ENCODE results near the gene PTPRU.
A peak's percentile ranks its signal among the peaks of the same experiment; 100 is the strongest.

Gene PTPRU

DNA sequence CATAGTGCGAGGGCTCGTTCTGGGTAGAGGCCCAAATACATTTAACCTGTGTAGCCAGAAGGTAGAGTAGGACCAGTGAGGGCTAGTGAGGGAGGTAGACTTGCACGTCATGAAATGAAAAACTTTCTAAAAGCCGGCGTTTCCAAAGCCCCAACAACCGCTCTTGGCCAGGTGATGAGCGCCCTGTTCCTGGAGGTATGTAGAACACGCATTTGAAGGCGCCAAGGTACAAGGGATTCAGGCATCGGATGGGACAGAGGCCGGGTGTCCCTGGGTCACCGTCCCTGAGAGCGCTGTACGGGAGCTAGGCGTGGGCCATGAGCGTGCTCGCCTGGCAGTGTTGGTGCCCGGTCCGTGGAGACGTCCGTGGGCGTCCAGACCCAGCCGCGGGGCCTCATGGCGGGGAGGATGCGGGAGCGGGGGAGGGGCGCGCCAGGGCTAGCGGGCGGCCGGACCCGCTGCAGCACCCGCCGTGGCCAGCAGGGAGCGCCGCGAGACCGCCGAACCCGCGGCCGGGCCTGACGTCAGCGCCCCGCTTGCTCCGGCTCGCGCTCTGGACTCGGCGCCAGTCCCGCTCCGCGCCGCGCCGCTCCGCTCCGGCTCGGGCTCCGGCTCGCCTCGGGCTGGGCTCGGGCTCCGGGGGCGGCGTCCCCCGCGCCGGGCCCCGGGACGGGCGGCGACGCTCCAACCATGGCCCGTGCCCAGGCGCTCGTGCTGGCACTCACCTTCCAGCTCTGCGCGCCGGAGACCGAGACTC, at the start of gene PTPRU:
TSS of gene PTPRU (plus strand) at position 568 of the 757 bp plus-strand sequence. CDS start at position 691, 123 bp downstream.
- DNase-seq (ENCODE audit: low read depth), result peak; percentile 46

DNA sequence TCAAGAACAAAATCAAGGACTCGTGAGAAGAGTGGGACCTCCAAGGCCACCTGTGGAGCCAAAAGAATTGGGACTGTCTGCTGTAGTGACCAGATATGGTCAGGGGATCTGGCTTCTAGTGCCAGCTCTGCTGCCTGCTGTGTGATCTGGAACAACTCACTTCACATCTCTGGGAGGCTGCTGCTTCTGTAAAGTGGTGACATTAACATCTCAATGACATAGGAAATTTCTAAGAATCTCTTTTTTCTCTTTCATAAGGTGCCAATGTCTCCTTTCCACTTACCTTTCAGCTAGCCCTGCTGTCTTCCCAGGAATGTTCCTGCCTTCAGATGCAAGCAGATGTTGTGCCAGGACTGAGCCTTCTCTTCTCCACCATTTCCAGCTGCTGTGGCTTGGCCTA, 49.6 kb upstream of the PTPRU start:
- no peak for DNase-seq (ENCODE audit: low read depth)

DNA sequence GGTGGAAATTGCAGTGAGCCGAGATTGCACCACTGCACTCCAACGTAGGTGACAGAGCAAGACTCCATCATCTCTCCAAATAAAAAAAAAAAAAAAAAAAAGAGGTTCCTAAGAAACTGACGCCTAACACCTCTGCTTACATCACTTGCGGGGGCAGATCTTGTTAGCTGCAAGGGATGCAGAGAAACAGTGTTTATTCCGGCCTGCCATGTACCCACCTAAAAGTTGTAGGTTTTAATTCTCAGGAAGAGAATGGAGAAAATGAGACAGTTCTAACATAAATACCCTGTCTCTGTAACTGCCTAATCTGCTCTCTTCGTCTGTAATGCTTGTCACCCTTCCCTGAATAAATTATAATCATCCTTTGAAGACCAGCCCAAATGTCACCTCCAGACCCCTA, 45.6 kb upstream of the PTPRU start:
- DNase-seq (ENCODE audit: low read depth), result no peak

DNA sequence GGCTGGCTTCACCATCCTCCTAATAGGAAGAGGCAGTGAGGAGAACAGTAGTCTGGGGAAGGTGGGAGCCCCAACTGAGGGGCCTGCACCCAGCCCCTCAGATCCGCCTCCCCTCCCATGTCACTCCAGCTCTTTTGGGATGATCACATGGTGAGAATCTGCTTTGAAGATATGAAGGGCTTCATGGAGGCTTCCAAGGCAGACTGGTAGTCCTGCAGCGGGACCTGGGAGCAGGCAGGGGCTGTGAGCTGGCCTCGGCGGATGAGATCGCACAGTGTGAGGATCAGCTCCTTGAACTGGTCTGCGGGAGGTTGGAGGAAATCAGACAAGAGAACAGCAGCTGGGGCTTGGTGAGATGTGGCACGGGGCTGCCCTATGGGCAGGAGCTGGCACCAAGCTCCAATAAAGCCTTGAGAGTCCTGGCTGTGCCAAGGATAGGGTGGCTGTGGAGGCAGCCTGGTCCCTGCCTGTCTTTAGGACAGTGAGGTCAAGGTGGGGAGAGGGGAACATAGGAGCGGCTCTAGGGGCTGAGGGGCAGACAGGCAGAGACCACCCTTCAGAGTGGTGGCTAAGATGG, 42.4 kb upstream of the PTPRU start:
- DNase-seq (ENCODE audit: low read depth), result no peak

DNA sequence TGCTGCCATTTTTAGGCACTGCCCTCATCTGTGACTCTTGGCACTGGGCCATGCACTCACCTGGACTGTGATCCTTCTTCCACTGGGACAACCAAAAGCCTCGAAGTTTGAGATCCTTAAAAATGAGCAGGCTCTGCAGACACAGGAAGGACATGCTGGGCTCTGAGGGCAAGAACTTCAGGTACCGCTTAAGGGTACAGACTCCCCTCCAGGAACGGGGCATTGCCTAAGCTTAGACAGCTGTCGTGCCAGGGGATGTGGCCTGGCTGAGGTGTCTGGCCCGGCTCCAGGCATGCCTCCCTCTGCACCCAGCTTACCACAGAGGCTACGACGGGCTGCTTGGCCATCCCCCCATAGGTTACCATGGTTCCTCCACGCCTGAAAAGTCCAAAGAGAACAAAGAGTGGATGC, 40.4 kb upstream of the PTPRU start:
- DNase-seq (ENCODE audit: low read depth), result no peak

DNA sequence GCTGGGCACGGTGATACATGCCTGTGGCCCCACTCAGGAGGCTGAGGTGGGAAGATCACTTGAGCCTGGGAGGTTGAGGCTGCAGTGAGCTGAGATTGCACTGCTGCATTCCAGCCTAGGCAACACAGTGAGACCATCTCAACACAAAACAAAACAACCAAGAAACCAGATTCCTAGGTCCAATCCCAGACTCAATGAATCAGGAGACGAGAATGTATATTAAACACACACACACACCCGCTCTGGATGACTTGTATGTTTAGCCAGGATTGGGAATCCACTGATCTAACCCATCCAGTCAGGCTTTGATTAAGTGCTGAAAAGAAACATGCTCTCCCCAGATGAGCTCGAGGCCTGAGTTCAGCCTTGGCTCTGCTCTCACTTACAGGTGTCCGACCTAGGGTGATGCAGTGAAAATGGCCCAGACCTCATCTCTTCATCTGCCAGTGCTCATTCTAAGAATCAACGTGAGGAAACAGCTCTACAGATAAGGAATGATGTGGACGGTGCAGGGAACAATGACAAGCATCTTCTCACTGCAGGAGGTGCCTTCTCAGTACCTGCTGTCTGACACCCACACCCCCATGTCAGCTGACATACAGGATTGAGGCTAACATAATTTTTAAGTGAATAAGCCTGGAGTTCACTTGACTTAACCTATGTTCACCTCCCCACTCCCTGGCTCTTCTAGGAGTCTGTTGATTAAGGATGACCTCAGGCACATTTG, 39.3 kb upstream of the PTPRU start:
- no peak for DNase-seq (ENCODE audit: low read depth)

DNA sequence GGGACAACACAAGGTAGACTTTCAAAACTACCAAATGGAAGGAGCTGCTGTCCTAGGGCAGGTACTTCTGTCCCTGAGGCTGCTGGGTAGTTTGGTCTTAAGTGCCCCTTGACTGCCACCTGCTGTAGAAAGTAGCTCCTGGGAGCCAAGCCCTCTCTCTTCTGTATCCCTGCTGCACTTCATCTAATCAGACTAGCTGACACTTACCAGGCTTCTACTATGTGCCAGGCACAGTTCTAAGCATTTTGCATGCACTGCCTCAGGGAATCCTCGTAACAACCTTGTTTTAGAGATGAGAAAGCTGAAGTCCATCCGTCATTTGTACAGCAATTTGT, 38.8 kb upstream of the PTPRU start:
- DNase-seq (ENCODE audit: low read depth), result no peak

DNA sequence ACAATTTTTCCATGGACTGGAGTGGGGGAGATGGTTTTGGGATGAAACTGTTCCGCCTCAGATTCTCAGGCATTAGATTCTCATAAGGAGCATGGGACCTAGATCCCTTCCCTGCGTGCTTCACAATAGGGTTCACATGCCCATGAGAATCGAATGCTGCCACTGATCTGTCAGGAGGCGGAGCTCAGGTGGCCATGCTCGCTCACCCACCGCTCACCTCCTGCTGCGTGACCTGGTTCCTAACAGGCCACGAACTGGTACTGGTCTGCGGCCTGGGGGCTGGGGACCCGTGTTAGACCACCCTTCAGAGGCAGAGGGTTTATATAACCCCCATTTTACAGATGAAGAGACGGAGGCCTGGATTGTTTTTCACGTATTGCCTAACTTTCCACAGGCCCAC, 38.3 kb upstream of the PTPRU start:
- DNase-seq (ENCODE audit: low read depth), result no peak

DNA sequence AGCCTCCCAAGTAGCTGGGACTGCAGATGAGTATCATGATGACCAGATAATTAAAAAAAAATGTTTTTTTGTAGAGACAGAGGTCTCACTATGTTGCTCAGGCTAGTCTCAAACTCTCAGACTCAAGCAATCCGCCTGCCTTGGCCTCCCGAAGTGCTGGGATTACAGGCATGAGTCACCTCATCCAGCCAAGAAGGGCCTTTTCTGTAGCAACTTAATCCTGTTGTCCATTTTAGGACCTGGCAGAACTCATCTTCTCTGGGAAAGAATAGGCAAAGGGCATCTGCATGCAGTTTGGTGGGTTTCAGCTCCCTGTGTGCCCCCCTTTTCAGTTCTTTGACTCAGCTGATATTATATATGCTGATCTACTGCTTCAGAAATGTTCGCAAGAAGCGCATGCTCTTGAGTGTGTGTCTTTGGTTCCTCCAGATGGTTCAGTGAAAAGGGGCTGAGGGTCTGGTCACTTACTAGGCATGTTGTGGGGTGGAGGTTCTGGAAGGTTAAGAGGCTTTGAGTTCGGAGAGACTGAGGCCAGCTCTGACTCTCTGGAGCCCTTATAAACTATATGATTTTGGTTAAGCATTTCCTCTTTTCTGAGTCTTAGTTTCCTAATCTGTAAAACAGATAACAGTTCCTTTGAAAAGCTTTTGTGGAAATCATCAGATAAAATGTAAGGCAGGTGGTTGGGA, 35.3 kb upstream of the PTPRU start:
- DNase-seq (ENCODE audit: low read depth), result no peak

DNA sequence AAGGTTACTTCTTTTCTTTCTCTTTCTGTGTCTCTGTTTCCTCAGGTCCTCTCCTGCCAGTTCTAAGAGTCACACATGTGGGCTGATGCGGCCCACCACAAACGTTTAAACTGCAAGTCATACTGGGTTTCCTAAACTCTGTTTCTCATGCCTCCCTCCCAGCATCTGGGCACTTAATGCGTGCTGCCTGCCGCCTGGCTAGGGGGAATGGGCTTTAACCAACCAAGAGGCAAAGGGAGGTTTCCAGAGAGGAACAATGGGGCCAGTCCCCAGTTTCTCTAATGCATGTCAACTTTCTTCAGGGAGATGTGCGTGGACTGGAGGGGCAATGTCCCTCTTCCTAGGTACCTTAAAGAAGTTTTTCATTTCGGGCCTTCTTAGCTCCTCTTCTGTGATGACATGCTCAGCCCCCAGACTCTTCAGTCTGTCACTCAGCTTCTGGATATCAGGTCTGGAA, 34.7 kb upstream of the PTPRU start:
- DNase-seq (ENCODE audit: low read depth), result no peak

DNA sequence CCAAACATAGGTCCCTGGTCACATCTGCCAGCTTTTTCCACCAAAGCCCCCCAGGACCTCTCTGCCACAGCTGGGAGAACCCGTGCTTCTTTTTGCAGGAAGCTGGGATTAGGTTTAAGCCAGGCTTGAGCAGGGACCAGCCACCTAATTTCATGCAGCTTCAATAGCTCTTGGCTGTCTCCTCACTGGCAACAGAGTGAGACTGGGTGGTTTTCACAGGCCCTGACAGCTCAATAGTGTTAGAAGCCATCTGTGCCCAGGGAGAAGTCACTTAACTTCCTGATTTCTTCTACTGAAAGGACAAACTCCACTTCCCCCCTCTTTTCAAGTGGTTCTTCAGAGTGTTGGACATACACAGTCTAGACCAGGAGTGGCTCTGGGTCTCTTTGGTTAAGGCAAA, 34.3 kb upstream of the PTPRU start:
- DNase-seq (ENCODE audit: low read depth), result no peak

DNA sequence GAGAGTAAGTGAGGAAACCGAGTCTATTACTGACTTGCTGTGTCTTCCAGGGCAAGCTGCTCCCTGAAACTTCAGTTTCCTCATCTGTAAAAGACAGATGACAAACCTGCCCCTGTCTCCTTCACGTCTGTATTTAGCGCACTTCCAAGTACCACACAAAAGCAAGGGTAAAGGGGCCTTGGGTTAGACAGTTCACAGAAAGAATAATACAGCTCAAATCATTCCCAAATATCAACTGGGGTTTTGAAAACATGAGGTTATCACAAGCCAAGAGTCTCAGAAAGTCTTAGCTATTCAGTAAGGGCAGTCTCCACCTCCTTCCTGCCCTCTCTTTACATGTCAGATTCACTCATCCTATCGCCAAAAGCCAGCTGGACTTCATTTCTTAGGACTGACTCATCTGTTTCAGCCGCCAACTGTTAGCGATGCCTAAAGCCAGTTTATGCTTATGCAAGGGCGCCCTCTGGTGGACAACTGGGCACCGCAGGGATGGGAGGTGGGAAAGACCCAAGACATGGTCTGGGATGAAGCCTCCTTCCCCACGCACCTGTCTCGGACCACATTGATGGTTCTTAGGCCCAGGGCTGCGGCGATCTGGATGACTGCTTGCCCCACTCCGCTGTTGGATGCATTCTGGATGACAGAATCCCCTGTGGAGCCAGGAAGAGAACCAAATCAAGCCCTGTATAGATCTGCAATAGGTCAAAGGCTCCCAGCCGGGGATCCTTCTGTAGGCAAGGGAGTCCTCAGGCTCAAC, 33.6 kb upstream of the PTPRU start:
- peak; percentile 95 for DNase-seq (ENCODE audit: low read depth)

DNA sequence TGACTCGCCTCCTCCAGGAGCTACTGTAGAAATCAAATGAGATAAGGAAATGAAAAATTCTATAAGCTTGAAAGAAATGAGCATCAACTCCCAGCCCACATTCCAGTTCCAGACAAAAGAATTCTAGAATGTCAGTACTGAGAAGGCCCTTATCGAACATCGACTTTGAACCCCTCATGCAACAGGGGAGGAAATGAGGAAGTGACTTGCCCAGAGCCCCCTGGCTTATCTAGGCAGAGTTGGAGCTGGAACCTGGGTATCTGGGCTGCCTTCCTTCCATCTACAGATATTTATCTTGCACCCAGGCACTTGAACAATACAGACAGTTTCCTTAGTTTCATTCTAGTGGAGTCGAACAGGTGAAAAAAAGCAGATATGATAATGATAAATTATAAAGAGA, 27.9 kb upstream of the PTPRU start:
- peak; percentile 29 for DNase-seq (ENCODE audit: low read depth)

DNA sequence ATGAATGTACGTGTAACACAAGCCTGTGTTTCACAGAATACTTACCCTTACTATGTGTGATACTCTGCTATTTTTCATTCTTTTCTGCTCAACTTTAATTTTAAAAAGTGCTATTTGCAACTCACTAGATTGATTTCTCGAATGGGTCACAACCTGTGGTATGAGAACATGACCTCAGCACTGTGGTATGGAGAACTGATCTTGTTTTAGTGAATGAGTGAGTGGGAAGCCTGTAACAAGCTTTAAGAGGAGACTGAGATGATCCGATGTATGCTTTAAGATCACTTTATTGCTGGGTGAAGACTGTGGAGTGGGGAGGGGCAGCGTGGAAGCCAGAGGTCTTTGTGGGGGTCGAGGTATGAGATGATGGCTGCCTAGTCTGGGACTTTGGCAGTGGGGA, 27.1 kb upstream of the PTPRU start:
- no peak for DNase-seq (ENCODE audit: low read depth)

DNA sequence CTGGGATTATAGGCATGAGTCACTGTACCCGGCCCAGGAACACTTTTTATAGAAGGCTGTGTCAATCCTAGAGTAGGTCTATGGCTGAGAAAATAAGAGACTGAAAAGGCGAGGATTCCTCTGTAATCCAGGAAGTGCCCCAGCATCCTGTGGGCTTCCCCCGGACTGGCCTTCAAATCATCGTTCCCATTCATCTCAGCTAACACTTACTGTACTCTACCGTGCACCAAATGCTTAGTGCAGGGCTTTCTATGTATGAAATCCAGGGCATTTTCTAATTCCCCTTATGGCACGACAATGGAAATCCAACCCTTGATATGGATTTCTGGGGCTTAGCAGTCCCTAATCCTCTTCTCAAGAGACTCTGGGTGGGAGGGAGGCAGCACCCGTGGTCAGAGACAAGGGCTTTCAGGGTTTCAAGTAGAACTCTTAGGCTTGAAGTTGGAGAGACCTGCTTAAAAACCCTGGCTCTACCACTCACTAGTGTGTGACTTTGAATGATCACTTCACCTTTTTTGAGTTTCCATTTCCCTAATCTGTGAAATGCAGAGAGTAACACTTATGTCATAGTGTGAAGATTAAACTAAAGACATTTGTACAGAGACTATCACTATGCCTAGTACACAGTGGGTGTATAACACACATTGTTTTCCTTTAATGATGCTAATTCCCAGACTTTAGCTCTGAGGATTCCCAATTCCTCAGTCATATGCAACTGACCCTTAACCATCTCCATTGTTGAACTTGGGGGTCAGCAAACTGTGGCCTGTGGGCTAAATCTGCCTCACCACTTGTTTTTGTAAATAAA, 25.8 kb upstream of the PTPRU start:
- DNase-seq (ENCODE audit: low read depth), result no peak

DNA sequence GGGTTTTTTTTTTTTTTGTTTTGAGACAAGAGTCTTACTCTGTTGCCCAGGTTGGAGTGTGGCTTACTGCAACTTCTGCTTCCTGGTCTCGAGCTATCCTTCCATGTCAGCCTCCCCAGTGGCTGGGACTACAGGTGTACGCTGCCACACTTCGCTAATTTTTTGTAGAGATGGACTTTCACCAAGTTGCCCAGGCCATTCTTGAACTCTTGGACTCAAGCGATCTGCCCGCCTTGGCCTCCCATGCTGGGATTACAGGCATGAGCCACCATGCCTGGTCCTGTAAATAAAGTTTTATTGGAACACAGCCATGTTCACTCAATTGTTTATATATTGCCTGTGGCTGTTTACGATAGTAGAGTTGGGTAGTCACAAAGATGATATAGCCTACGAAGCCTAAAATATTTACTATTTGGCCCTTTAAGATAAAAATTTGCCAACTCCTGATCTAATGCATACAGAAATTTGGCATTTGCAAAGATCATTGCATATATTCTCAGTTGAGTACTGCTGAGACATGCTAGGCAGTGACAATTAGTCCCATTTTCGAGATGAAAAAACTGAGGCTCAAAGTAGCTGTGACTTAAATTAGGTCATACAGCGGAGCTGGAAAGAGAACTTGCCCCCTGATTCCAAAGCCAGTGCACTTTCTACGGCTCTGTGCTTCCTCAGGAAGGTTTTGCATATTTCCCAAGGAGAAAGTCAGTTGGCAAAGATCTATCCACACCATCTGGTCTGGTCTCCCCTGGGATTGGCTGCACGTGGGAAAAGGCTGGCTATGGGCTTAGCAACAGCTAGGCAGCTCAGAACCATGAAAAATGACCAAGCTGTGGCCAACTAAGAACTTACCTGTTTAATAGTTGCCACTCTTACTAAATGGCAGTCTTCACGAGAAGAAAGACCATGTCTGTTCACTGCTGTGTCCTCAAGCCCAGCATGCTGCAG, 25.0 kb upstream of the PTPRU start:
- no peak for DNase-seq (ENCODE audit: low read depth)

DNA sequence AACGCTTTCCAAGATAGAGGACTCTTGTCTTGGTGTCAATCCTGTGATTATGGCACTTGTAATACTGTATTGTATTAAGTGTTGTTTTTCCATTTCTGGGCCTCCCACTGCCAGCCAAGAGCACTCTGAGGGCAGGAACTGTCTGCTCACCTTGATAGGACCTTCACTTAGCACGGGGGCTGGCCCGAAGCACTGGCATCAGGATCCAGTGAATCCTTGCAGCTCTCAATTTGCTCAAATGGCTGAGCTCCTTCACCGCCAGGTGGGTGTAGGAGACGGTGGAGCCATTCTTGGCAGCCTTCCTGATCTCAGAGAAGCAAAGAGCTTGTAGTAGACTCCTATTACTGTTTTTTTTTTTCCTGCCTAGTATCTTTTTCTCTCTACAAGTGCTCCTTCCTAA, 23.3 kb upstream of the PTPRU start:
- no peak for DNase-seq (ENCODE audit: low read depth)

DNA sequence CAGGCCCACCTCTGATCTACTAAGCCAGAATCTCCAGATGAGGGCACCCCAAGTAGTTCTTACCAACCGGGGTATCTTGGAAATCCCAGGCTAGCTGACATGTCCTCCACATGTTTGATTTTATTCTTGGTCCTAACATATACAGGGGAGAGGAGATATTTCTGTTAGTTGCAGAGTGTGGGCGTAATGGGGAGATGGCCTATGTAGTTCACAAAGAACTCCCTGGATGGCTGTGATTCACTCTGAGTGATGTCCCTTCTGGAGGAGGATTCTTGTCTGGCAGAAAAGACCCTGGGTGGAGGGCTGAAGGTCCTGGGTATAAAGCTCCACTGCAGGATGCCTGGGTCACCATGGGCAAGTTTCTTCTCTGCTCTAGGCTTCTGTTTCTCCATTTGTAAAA, 18.7 kb upstream of the PTPRU start:
- DNase-seq (ENCODE audit: low read depth), result no peak

DNA sequence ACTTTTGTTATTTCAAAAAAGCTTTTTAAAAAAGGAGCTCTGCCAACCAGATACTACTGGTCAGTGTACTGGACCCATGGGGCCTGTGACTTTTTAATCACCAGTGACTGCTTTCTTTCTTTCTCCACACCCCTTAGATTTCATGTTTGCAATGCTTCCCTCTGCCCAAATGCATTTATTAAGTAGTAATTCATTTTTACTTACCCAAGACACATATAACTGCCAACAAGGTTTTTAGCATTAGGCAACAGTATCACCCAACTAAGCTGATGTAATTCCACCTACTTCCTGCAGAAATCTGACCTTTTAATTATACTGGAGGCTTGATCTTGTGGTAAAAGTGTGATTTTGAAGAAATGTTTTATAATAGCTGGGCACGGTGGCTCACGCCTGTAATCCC, 18.1 kb upstream of the PTPRU start:
- DNase-seq (ENCODE audit: low read depth), result no peak

DNA sequence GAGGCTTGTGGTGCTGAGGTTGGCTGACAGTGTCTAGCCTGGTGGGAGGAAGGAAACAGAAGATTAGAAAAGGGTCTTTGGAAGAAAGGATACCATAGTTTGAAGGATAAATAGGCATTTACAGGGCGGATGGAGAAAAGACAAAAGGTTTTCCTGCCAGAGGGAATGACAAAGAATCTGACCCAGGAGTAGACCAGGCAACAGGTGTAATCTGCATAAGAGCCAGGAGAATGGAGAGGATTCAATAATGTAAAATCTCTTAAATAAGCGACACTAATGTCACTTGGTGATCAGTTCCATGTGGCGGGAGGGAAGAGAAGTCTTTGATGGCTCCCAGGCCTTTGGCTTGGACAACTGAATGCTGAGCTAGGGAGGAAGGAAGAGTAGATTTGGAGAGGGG, 15.0 kb upstream of the PTPRU start:
- no peak for DNase-seq (ENCODE audit: low read depth)

Data from CMK (cell line).